Stimulated activated CD8-positive, alpha-beta memory T cell treated with anti-CD3 and anti-CD28 coated beads, Interleukin-7, amount 100 ng/mL, for 48 hours (primary cell): ENCODE results near the gene MYH10.
"Not testable (repeated sequence)": the region's sequence is repeated elsewhere in the genome, so short reads cannot be mapped to it uniquely, and the experiment has no call there.

Source experiments
- DNase-seq, 2 donors: peaks; one replicate each; pipeline ENCODE4 v3.0.0-alpha.2; 2020; ENCODE audit warnings: low read depth in 1 of 2; ENCODE audit errors: extremely low read depth in 1 of 2

MYH10 gene

GRCh38 chr17:8557176-8557806, 73.2 kb downstream of the MYH10 start:
- DNase-seq: no peak

DNA sequence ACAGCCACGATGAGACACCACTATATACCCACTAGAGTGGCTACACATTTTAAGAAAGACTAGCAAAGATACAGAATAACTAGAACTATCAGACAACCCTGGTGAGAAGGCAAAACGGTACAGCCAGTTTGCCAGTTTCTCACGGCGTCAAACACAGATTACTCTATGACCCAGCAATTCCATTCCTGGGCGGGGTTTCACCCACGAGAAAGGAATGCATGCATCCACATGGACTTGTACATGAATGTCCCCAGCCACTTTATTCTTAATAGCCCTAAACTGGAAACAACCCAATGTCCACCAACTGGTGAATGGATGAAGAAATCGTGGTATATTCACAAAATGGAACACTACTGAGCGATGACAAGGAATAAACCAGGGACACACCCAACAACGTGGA, 74.5 kb downstream of the MYH10 start:
- DNase-seq: no peak

- DNase-seq: no peak
These were observed 75.5 kb downstream of the MYH10 start for GRCh38 chr17:8555062-8555461.

DNA sequence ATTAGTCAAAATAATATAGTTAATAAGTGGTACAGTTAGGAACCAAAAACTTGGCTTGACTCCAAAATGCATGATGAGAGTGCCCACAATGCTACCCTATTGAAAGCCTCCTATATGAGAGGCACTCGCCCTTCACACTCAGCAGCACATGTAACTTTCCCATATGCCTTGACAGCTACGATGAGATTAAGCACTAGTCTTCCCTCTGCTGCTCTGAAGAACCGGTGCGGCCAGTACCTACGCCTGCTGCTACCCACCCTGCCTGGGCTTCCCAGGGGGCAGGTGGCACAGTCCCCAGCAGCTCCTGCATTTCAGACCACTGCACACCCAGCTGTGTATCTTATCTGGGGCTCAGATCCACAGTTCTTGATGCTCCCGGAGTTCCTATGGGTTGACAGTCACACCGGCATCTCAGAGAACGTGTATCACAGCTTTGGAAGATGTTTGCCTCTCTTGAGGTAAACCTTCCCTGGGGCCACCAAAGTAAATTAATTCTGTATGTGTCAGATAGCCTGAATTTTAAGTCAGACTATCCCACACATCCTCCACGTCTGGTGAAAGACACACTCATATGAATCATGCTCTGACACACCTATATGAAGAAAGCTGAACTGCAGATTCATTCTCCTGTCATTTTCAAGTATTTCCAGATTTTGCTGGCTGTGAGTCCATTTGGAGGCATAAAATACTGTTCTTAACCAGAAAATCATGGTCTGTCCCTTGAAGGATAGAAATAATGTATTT, 77.8 kb downstream of the MYH10 start:
- DNase-seq: no peak

DNA sequence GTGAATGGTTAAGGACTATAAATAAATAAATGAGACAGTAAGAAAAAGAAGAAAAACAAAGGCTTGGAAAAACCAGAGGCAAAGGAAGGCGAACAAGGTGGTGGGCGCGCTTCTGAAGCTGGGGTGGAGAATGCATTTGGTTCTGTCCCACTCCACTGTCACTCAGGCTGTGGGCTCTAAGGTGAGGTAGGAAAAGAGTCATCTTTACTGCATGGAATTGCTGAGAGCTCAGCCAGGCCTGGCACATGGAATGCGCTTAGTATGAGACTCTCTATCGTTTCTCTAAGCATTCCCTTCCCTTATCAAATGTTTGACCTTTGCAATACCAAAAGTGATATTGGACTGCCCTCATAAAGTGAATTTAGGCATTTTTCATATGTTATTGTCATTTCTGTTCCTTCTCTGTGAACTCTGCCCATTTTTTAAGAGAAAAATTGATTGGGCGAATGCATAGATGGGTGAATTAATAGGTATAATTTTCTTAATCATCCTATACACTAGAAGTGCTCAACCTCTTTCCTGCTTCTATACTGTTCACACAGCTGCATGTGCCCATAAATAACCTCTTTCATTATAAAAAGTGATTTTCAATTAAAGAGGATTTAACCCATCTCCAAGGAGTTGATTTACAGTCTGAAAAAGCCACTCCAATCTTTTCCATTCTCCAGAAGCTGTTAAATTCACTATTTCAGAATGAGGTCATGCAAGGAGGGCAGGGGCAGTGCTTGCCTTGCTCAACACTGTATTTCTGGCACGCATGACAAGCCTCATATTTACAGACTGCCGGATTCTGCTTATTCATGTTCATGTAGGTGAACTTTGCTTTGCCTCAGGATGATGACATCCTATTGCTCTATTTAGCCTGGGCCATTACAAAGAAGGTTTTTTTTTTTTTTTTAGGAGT, 87.7 kb downstream of the MYH10 start:
- DNase-seq: no peak

- not testable (repeated sequence) for DNase-seq
These were observed 90.5 kb downstream of the MYH10 start for GRCh38 chr17:8539976-8540375.

DNA sequence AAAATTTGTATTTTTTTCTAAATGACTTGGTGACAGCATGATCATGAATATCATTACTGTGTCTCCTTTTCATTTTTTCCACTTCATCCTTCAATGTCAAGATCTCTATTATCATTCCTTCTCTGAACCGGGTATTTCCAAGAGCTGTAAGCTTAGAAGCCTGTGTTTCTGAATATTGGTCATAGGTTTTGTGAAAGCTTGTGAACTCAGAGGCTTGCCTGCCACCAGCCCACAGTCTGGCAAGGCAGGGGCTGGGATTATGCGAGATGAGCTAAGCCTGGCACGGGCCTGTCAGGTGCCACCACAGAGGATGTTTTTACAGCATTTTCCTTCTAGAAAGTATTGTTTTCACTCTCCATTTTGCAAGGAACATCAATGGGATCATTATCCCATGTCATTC, 92.8 kb downstream of the MYH10 start:
- no peak for DNase-seq

DNA sequence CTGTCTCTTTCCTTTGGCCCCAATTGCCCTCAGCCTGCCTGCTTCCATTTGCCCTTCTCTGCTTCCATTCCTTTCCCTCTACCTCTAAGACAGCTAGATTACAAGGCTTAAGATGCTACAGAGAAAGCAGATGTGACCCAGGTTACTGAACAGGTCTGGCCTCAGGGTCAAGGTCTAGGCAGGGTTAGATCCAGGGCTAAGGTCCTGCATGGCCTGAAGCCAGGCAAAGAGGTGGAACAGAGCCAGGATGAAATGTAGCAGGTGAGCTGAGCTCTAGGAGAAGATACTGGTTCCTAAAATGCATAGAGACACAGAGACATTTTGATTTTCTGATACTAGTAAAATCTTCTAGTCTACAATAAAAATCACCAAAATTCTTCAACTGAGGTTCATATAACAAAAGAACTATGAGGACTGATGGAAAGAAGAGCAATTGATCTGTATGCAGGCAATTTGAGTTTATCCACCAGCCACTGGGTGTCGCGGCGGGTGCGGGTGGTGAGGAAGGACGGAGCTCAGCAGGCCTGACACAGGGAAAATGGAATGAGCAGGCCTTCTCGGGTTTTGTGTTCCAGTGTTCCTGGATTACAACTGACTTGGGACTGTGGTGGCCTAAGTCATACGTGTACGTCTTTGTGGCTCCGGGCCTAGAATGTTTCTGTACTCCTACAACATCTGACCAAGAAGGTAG, 95.9 kb downstream of the MYH10 start:
- no peak for DNase-seq

GRCh38 chr17:8532021-8532420, 98.5 kb downstream of the MYH10 start:
- DNase-seq: no peak

DNA sequence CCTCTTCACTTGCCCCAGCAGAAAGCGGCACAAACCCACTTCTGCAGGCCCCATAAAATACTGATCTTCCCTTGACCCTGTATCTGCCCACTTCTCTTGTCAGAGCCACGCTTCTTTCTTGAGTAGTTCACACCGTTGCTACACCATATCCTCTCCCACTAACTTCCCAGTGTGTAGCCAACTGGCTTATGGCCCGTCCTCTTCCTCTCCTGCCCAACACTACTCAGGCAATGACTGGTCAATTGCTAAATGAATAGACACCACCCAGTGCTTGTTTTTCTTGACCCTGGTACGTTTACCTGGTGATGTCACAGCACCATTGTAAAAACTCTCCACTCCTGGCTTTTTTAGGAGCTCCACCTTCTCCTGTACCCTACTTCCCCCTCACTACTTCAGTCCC, 107.9 kb downstream of the MYH10 start:
- no peak for DNase-seq

GRCh38 chr17:8520981-8521380, 109.5 kb downstream of the MYH10 start:
- DNase-seq: no peak

DNA sequence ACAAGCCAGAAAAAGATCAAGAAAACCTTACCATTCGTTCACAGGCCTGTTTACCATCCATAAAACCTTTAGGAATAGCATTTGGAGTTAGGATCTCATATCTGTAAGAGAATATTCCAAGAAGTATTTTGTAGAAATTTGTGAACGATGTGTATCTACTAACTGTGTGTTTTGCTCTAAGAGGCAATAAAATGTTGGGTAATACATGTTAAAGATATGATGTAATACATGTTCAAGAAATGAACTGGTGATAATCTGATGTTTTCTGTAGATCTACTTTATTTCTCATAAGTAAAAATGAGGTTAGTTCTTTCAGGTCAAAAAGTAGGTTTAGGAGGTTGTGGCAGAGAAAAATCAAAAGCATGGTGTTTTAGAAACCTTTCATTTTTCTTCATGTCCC, 111.7 kb downstream of the MYH10 start:
- no peak for DNase-seq

GRCh38 chr17:8518326-8518725, 112.2 kb downstream of the MYH10 start:
- DNase-seq: no peak

DNA sequence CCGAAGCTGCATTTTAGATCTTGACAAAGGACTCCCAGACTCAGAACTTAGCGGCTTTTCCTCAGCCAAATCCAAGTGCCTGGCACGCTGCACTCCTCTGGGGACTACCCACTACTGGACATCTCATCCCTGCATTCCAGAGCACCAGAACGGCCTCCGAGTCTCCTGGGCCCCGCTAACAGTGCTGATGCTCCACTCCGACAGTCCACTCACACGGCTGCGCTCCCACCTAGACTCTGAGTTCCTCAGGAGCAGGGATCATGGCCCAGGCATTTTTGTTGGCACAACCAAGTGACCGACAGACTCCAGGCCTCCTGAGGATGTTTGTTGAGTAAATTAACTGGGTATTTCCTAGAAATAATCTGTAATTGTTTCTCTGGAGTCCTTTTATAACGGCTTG, 115.7 kb downstream of the MYH10 start:
- DNase-seq: no peak

DNA sequence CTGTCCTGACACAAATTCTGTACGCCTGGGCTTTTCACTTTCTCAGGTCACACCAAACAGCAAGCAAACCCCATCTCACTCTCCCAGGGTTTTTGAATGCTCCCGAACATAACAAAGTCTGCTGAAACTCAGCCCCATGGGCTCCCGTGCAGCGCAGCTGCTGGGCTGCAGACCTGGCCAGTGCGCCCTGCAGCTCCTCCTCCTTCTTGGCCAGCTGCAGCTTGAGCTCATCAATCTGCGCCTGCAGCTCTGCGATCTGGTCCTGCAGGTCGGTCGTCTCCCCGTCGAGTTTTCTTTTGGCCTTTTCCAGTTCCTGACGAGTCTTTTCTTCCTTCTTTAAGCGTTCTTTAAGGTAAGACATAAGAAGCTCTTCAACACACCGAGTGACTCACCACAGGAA, 124.4 kb downstream of the MYH10 start:
- no peak for DNase-seq

- DNase-seq: no peak
These were observed 125.9 kb downstream of the MYH10 start for GRCh38 chr17:8504460-8505207.

- DNase-seq: no peak
These were observed 126.7 kb downstream of the MYH10 start for GRCh38 chr17:8503807-8504206.

GRCh38 chr17:8503368-8503767, 127.2 kb downstream of the MYH10 start:
- DNase-seq: no peak

DNA sequence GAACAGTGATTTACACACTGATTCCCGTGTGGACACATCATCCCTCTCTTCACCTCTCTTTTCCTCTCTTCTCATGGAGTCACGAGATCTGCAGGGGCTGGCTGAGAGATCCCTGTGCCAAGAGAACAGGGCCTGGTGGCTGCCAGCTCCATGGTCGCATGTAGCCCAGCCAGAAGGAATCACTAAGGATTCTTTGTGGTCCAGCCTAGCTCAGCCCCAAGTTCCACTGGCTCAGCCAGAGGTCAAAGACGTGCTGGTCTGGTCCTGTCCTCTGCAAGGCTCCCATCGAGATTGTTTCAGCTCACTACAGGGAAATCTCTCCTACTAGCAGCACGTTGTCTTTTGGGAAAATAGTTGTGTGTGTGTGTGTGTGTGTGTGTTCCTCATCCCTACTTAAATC, 128.4 kb downstream of the MYH10 start:
- no peak for DNase-seq

GRCh38 chr17:8500609-8501008, 129.9 kb downstream of the MYH10 start:
- no peak for DNase-seq
